SK-N-SH (cell line): ENCODE measurements around the gene FAM53C. TPM values are rescaled to one million over a fixed set of nuclear protein-coding genes. Genes with fewer than 3 reads are reported as not detected.

ENCODE experiments used
- CTCF ChIA-PET: fragments of 300-600, 350-600 bp; formaldehyde crosslinking; extraction: SDS; loops from one replicate; lab custom pipeline; 2021; lab: Yijun Ruan, JAX
- POLR2A ChIA-PET: fragments of 350-600 bp; sonication (Branson Sonifier 250); formaldehyde crosslinking; extraction: SDS; loops from one replicate; lab custom pipeline; 2020; ENCODE audit warnings: antibody characterized with exemption, inconsistent platforms; lab: Yijun Ruan, JAX
- DNase-seq: peaks from one replicate; pipeline ENCODE4 v3.0.0; 2012
- H2AFZ ChIP-seq: fragments of 200-600 bp; sonication (generic); 2 replicates; pipeline ENCODE4 v1.8.1; 2016; ENCODE audit warnings: antibody characterized with exemption, mild to moderate bottlenecking, low read depth
- H3F3A ChIP-seq: fragments of 200-600 bp; sonication (generic); replicated peaks from 2 replicates; pipeline ENCODE3; 2016; ENCODE audit warnings: antibody characterized with exemption, mild to moderate bottlenecking; ENCODE audit not compliant: insufficient read depth
- H3K27ac ChIP-seq, 2 experiments: fragments of 200-500 bp in 1 of 2; fragments of 200-600 bp in 1 of 2; sonication (Bioruptor generic) in 1 of 2; sonication (generic), shearing (Covaris generic) in 1 of 2; 2 replicates each; pipeline versions ENCODE4 v1.5.1 to v1.6.1; 2014 to 2016; ENCODE audit warnings: low read depth in 2 of 2, inconsistent platforms in 1 of 2, low read length in 1 of 2, mild to moderate bottlenecking in 1 of 2, mixed read lengths in 1 of 2
- H3K27me3 ChIP-seq: fragments of 200-600 bp; sonication (generic), shearing (Covaris generic); 2 replicates; pipeline ENCODE4 v1.6.1; 2016; ENCODE audit warnings: mixed run types; ENCODE audit not compliant: insufficient read depth
- H3K36me3 ChIP-seq, 2 experiments: fragments of 200-500 bp in 1 of 2; fragments of 200-600 bp in 1 of 2; sonication (Bioruptor generic) in 1 of 2; sonication (generic) in 1 of 2; replicated peaks in 1 of 2; 2 replicates each; pipeline versions ENCODE3 to v1.5.1; 2014 to 2016; ENCODE audit warnings: low read length in 1 of 2, mild to moderate bottlenecking in 1 of 2; ENCODE audit not compliant: insufficient read depth in 2 of 2, control insufficient read depth in 1 of 2
- H3K4me1 ChIP-seq, 2 experiments: fragments of 200-500 bp in 1 of 2; fragments of 200-600 bp in 1 of 2; sonication (Bioruptor generic) in 1 of 2; sonication (generic), shearing (Covaris generic) in 1 of 2; 2 replicates each; pipeline versions ENCODE4 v1.5.1 to v1.6.1; 2014 to 2016; ENCODE audit warnings: low read depth in 1 of 2, low read length in 1 of 2, mixed run types in 1 of 2; ENCODE audit not compliant: insufficient read depth in 2 of 2, control insufficient read depth in 1 of 2
- H3K4me2 ChIP-seq: fragments of 200-600 bp; sonication (generic), shearing (Covaris generic); 2 replicates; pipeline ENCODE4 v1.6.1; 2017; ENCODE audit warnings: mixed run types
- H3K4me3 ChIP-seq, 2 experiments: fragments of 200-500 bp in 1 of 2; fragments of 200-600 bp in 1 of 2; sonication (Bioruptor generic) in 1 of 2; sonication (generic), shearing (Covaris generic) in 1 of 2; 2 replicates each; pipeline versions ENCODE4 v1.5.1 to v1.8.1; 2014 to 2016; ENCODE audit warnings: low read depth in 2 of 2, inconsistent platforms in 1 of 2, low read length in 1 of 2, mild to moderate bottlenecking in 1 of 2, mixed read lengths in 1 of 2, moderate library complexity in 1 of 2
- H3K79me2 ChIP-seq: fragments of 200-600 bp; sonication (generic); 2 replicates; pipeline ENCODE4 v1.8.1; 2017; ENCODE audit warnings: mild to moderate bottlenecking; ENCODE audit not compliant: insufficient read depth
- H3K9ac ChIP-seq: fragments of 200-600 bp; sonication (generic); 2 replicates; pipeline ENCODE4 v1.6.1; 2017; ENCODE audit warnings: mixed run types
- H3K9me2 ChIP-seq: fragments of 200-600 bp; sonication (generic); 2 replicates; pipeline ENCODE4 v1.6.1; 2017; ENCODE audit warnings: mixed run types
- H3K9me3 ChIP-seq: fragments of 200-600 bp; sonication (generic); 2 replicates; pipeline ENCODE4 v1.6.1; 2017; ENCODE audit warnings: mixed run types, mild to moderate bottlenecking, moderate library complexity
- H4K20me1 ChIP-seq: fragments of 200-600 bp; sonication (generic); 2 replicates; pipeline ENCODE4 v1.6.1; 2017; ENCODE audit warnings: mild to moderate bottlenecking, mixed run types; ENCODE audit not compliant: insufficient read depth
- ELF1 ChIP-seq: IDR thresholded peaks from 2 replicates; pipeline ENCODE4 v1.4.0; 2012
- EP300 ChIP-seq, 2 experiments: IDR thresholded peaks; 2 replicates each; pipeline versions ENCODE4 v1.4.0 to v1.6.1; 2012; ENCODE audit warnings: borderline replicate concordance in 1 of 2, low read depth in 1 of 2, low read length in 1 of 2
- EZH2phosphoT487 ChIP-seq: fragments of 200-600 bp; sonication (generic); IDR thresholded peaks from 2 replicates; pipeline ENCODE4 v1.6.1; 2017; ENCODE audit warnings: low read depth, mixed run types, mild to moderate bottlenecking, antibody characterized with exemption, moderate library complexity, borderline replicate concordance
- FOSL2 ChIP-seq: IDR thresholded peaks from 2 replicates; pipeline ENCODE4 v1.4.0; 2012; ENCODE audit warnings: low read depth, mild to moderate bottlenecking, moderate library complexity, borderline replicate concordance
- FOXM1 ChIP-seq: IDR thresholded peaks from 2 replicates; pipeline ENCODE4 v1.4.0; 2012; ENCODE audit warnings: low read depth, mild to moderate bottlenecking
- IRF3 ChIP-seq: fragments of 150-350 bp; IDR thresholded peaks from 2 replicates; pipeline ENCODE4 v1.6.1; 2016; ENCODE audit warnings: mild to moderate bottlenecking, low read depth, low read length
- MEF2A ChIP-seq: IDR thresholded peaks from 2 replicates; pipeline ENCODE4 v1.4.0; 2012; ENCODE audit warnings: low read depth, borderline replicate concordance
- MXI1 ChIP-seq: IDR thresholded peaks from 2 replicates; pipeline ENCODE4 v1.6.1; 2012; ENCODE audit warnings: mild to moderate bottlenecking, low read depth, low read length, improper control_type of control experiment
- NRF1 ChIP-seq: IDR thresholded peaks from 2 replicates; pipeline ENCODE4 v1.6.1; 2012; ENCODE audit warnings: low read depth, mild to moderate bottlenecking, low read length
- POLR2AphosphoS5 ChIP-seq: IDR thresholded peaks from 2 replicates; pipeline ENCODE4 v1.6.1; 2012; ENCODE audit warnings: low read depth, low read length
- RAD21 ChIP-seq: IDR thresholded peaks from 2 replicates; pipeline ENCODE4 v1.6.1; 2012; ENCODE audit warnings: mild to moderate bottlenecking, low read length
- RCOR1 ChIP-seq: fragments of 150-350 bp; IDR thresholded peaks from 2 replicates; pipeline ENCODE4 v1.6.1; 2017; ENCODE audit warnings: antibody characterized with exemption, low read length
- RXRA ChIP-seq: IDR thresholded peaks from 2 replicates; pipeline ENCODE4 v1.4.0; 2012; ENCODE audit warnings: low read depth, mild to moderate bottlenecking, borderline replicate concordance
- SMC3 ChIP-seq: IDR thresholded peaks from 2 replicates; pipeline ENCODE4 v1.6.1; 2012; ENCODE audit warnings: low read depth, low read length, improper control_type of control experiment
- TCF12 ChIP-seq: IDR thresholded peaks from 2 replicates; pipeline ENCODE4 v1.4.0; 2012
- TEAD4 ChIP-seq: IDR thresholded peaks from 2 replicates; pipeline ENCODE4 v1.4.0; 2012; ENCODE audit warnings: mild to moderate bottlenecking, borderline replicate concordance; ENCODE audit not compliant: insufficient read depth
- USF2 ChIP-seq: fragments of 150-350 bp; IDR thresholded peaks from 2 replicates; pipeline ENCODE4 v1.6.1; 2017; ENCODE audit warnings: antibody characterized with exemption, low read length, low read depth, borderline replicate concordance
- WGBS: methylation state at CpG from one replicate; pipeline ENCODE4 v1.1.6; 2017; ENCODE audit warnings: low lambda C conversion rate; 5-methylcytosine and 5-hydroxymethylcytosine counted together
- polyA plus RNA-seq, 3 experiments: library from polyadenylated mRNA; depleted of rRNA; stranded (reverse); fragments of >200 nt; gene quantifications; 2 replicates each; pipeline ENCODE4 v1.2.3, GENCODE V29; 2012
- TF ChIP-seq, protein P1 (sequence below): IDR thresholded peaks from 2 replicates; pipeline ENCODE4 v1.4.0; 2012; ENCODE audit warnings: low read depth

FAM53C gene
- polyA plus RNA-seq, 1 of the 3 experiments (the other 2 are of a cell fraction), result 14.5 TPM

- TF ChIP-seq ELF1 (no peak), TEAD4 (no peak), NRF1 (no peak), POLR2AphosphoS5 (no peak), MEF2A (no peak), EZH2phosphoT487 (no peak), MXI1 (no peak), USF2 (no peak), EP300 (IDR thresholded peaks at IDR 0.05; ENCODE audit: borderline replicate concordance in 1 of 2, low read depth in 1 of 2, low read length in 1 of 2) (no peak), TCF12 (no peak), SMC3 (no peak), RCOR1 (no peak), FOXM1 (no peak), FOSL2 (no peak), RAD21 (no peak), RXRA (no peak), IRF3 (no peak)
- TF ChIP-seq, protein P1, sequence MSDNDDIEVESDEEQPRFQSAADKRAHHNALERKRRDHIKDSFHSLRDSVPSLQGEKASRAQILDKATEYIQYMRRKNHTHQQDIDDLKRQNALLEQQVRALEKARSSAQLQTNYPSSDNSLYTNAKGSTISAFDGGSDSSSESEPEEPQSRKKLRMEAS, result no peak
- peaks cover 15% of the 10 kb centered on the region for H3K79me2 ChIP-seq
- H3K9me2 ChIP-seq, result no peaks in the 10 kb centered on the region
- no peak for DNase-seq
- H3K4me2 ChIP-seq, result no peak overlapping the region
- CTCF ChIA-PET, result interaction anchor here (0.8 to 8.9 kb wide), 2 partner anchors 10 to 201 kb away, joined by 3 to 239 read pairs; partner anchors contain the start of genes CDC25C and FAM53C
- H3K36me3 ChIP-seq, result peaks cover 45 to 62% of the 10 kb centered on the region in 2 experiments
- no peak overlapping the region for H3K4me3 ChIP-seq
- H3K9ac ChIP-seq, result no peak overlapping the region
- H3K27me3 ChIP-seq, result no peaks in the 10 kb centered on the region
- no peaks in the 10 kb centered on the region for H4K20me1 ChIP-seq
- H2AFZ ChIP-seq, result no peak overlapping the region
- WGBS, result 99% methylated on average over 11 of the region's 14 CpGs
- H3K27ac ChIP-seq, result no peak overlapping the region
- H3F3A ChIP-seq, result peaks cover 36% of the 10 kb centered on the region
- no peaks in the 10 kb centered on the region for H3K4me1 ChIP-seq
- H3K9me3 ChIP-seq, result no peaks in the 10 kb centered on the region
- POLR2A ChIA-PET, result interaction anchor here (2.3 kb wide), 1 partner anchor 9 kb away, joined by 8 read pairs; the partner anchor contains the start of gene FAM53C
Observed at GRCh38 chr5:138346889-138347288, 8.8 kb downstream of the FAM53C start.
